Measurements from ENCODE around the gene AP3S2. TPM values are rescaled to one million over a fixed set of nuclear protein-coding genes. Genes with fewer than 3 reads are reported as not detected.
"Not testable (repeated sequence)": the region's sequence is repeated elsewhere in the genome, so short reads cannot be mapped to it uniquely, and the experiment has no call there.

The AP3S2 gene
- polyA plus RNA-seq, 3 donors = 30.8 to 41.2 (median 32.4) TPM

- Histone ChIP-seq H3K9me3 (replicated peaks in 1 of 2; ENCODE audit: control insufficient read depth in 1 of 2, insufficient read depth in 1 of 2, low read length in 2 of 2) (peaks cover 0 to 6% of the 10 kb centered on the region in 2 donors), H3K79me2 (ENCODE audit: insufficient read depth, low read length) (no peaks in the 10 kb centered on the region), H3K27ac (ENCODE audit: low read depth in 1 of 2, low read length in 2 of 2) (peak overlapping the region in 1 of 2 donors; percentile 3), H3K4me3 (replicated peaks in 1 of 3; ENCODE audit: low read depth in 2 of 3, low read length in 3 of 3) (no peak overlapping the region), H3K27me3 (ENCODE audit: control insufficient read depth in 2 of 2, insufficient read depth in 2 of 2, low read length in 2 of 2) (no peaks in the 10 kb centered on the region), H2AFZ (ENCODE audit: insufficient read depth, low read depth, low read length, poor library complexity, severe bottlenecking) (no peak overlapping the region), H3K9ac (ENCODE audit: insufficient read depth, low read length, poor library complexity, severe bottlenecking) (no peak overlapping the region), H4K20me1 (ENCODE audit: insufficient read depth, low read length) (peaks cover 54% of the 10 kb centered on the region), H3K4me2 (replicated peaks; ENCODE audit: extremely low read depth, low read length, poor library complexity, severe bottlenecking) (no peak overlapping the region), H3K36me3 (replicated peaks in 1 of 2; ENCODE audit: control insufficient read depth in 1 of 2, insufficient read depth in 2 of 2, low read length in 2 of 2) (peaks cover 40 to 52% of the 10 kb centered on the region in 2 donors), H3K4me1 (ENCODE audit: control insufficient read depth in 1 of 2, insufficient read depth in 2 of 2, low read length in 2 of 2) (peaks cover 27 to 39% of the 10 kb centered on the region in 2 donors)
- Mint-ChIP-seq H3K4me1 (peaks cover 32% of the 10 kb centered on the region), H3K9me3 (peaks cover 0 to 11% (median 7%) of the 10 kb centered on the region in 7 donors), H3K4me3 (no peak overlapping the region), H3K27me3 (ENCODE audit: low read depth in 3 of 3) (peaks cover 0 to 7% (median 0%) of the 10 kb centered on the region in 3 donors), H3K36me3 (peaks cover 35 to 51% of the 10 kb centered on the region in 2 donors), H3K27ac (peak overlapping the region in 4 of 7 donors; percentile 58 to 83 (median 69))
- 95% methylated on average over 12 of the region's 15 CpGs for WGBS (ENCODE audit: insufficient coverage)
- no peak for TF ChIP-seq CTCF (IDR thresholded peaks at IDR 0.05)
- intact Hi-C loops (cut with micrococcal nuclease) = loop anchor here in 1 of 2 donors (5.0 kb wide), 1 partner anchor 63 kb away; no protein-coding TSS in a partner anchor
- DNase-seq = peak in 1 of 3 donors; percentile 7
Observed at GRCh38 chr15:89783861-89784685, 109.7 kb downstream of the AP3S2 start.

- no peak overlapping the region for H3K4me3 ChIP-seq (replicated peaks in 1 of 3; ENCODE audit: low read depth in 2 of 3, low read length in 3 of 3)
- Mint-ChIP-seq H3K36me3 (peaks cover 32 to 43% of the 10 kb centered on the region in 2 donors), H3K4me1 (peaks cover 32% of the 10 kb centered on the region), H3K4me3 (no peak overlapping the region), H3K9me3 (peaks cover 0 to 6% (median 4%) of the 10 kb centered on the region in 7 donors), H3K27ac (peak overlapping the region; percentile 10 to 84 (median 68)), H3K27me3 (ENCODE audit: low read depth in 3 of 3) (peaks cover 0 to 7% (median 0%) of the 10 kb centered on the region in 3 donors)
- peaks cover 50% of the 10 kb centered on the region for H4K20me1 ChIP-seq (ENCODE audit: insufficient read depth, low read length)
- peaks cover 27 to 39% of the 10 kb centered on the region in 2 donors for H3K4me1 ChIP-seq (ENCODE audit: control insufficient read depth in 1 of 2, insufficient read depth in 2 of 2, low read length in 2 of 2)
- H2AFZ ChIP-seq (ENCODE audit: insufficient read depth, low read depth, low read length, poor library complexity, severe bottlenecking) = no peak overlapping the region
- DNase-seq = peak in 1 of 3 donors; percentile 8
- peak overlapping the region; percentile 3 to 21 for H3K27ac ChIP-seq (ENCODE audit: low read depth in 1 of 2, low read length in 2 of 2)
- H3K9me3 ChIP-seq (replicated peaks in 1 of 2; ENCODE audit: control insufficient read depth in 1 of 2, insufficient read depth in 1 of 2, low read length in 2 of 2) = no peaks in the 10 kb centered on the region
- H3K27me3 ChIP-seq (ENCODE audit: control insufficient read depth in 2 of 2, insufficient read depth in 2 of 2, low read length in 2 of 2) = no peaks in the 10 kb centered on the region
- intact Hi-C loops (cut with micrococcal nuclease) = loop anchor here in 1 of 2 donors (5.0 kb wide), 1 partner anchor 64 kb away; no protein-coding TSS in a partner anchor
- 93% methylated on average over 9 of the region's 14 CpGs for WGBS (ENCODE audit: insufficient coverage)
- no peak overlapping the region for H3K9ac ChIP-seq (ENCODE audit: insufficient read depth, low read length, poor library complexity, severe bottlenecking)
- peaks cover 33 to 44% of the 10 kb centered on the region in 2 donors for H3K36me3 ChIP-seq (replicated peaks in 1 of 2; ENCODE audit: control insufficient read depth in 1 of 2, insufficient read depth in 2 of 2, low read length in 2 of 2)
- H3K4me2 ChIP-seq (replicated peaks; ENCODE audit: extremely low read depth, low read length, poor library complexity, severe bottlenecking) = no peak overlapping the region
- no peak for TF ChIP-seq CTCF (IDR thresholded peaks at IDR 0.05)
- no peaks in the 10 kb centered on the region for H3K79me2 ChIP-seq (ENCODE audit: insufficient read depth, low read length)
Observed at GRCh38 chr15:89783111-89783860, 110.5 kb downstream of the AP3S2 start.

DNA sequence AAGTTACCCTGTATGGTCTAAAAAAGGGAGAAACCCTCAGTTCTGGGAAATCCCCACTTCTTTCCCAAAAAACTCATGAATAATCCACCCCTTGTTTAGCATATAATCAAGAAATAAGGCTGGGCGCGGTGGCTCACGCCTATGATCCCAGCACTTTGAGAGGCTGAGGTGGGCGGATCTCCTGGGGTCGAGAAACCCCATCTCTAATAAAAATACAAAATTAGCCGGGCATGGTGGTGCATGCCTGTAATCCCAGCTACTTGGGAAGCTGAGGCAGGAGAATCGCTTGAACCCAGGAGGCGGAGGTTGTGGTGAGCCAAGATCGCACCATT lies 111.2 kb downstream of the AP3S2 start:
- intact Hi-C loops (cut with micrococcal nuclease) = loop anchor here in 1 of 2 donors (5.0 kb wide), 1 partner anchor 65 kb away; no protein-coding TSS in a partner anchor
- 100% methylated on average over 3 of the region's 9 CpGs for WGBS (ENCODE audit: insufficient coverage)
- Histone ChIP-seq H4K20me1 (ENCODE audit: insufficient read depth, low read length) (peaks cover 43% of the 10 kb centered on the region), H3K36me3 (replicated peaks in 1 of 2; ENCODE audit: control insufficient read depth in 1 of 2, insufficient read depth in 2 of 2, low read length in 2 of 2) (peaks cover 26 to 37% of the 10 kb centered on the region in 2 donors), H3K27ac (ENCODE audit: low read depth in 1 of 2, low read length in 2 of 2) (peak overlapping the region in 1 of 2 donors; percentile 78), H3K4me1 (ENCODE audit: control insufficient read depth in 1 of 2, insufficient read depth in 2 of 2, low read length in 2 of 2) (peaks cover 27 to 39% of the 10 kb centered on the region in 2 donors)
- H3K4me3 Mint-ChIP-seq; H3K9me3 ChIP-seq (replicated peaks in 1 of 2; ENCODE audit: control insufficient read depth in 1 of 2, insufficient read depth in 1 of 2, low read length in 2 of 2); H3K9ac ChIP-seq (ENCODE audit: insufficient read depth, low read length, poor library complexity, severe bottlenecking); H3K4me3 ChIP-seq (replicated peaks in 1 of 3; ENCODE audit: low read depth in 2 of 3, low read length in 3 of 3); H3K79me2 ChIP-seq (ENCODE audit: insufficient read depth, low read length); H3K4me2 ChIP-seq (replicated peaks; ENCODE audit: extremely low read depth, low read length, poor library complexity, severe bottlenecking); H3K27me3 ChIP-seq (ENCODE audit: control insufficient read depth in 2 of 2, insufficient read depth in 2 of 2, low read length in 2 of 2); H2AFZ ChIP-seq (ENCODE audit: insufficient read depth, low read depth, low read length, poor library complexity, severe bottlenecking); H3K27me3 Mint-ChIP-seq (ENCODE audit: low read depth in 3 of 3); DNase-seq; H3K9me3 Mint-ChIP-seq: not testable (repeated sequence)
- H3K27ac Mint-ChIP-seq = peak overlapping the region in 6 of 7 donors; percentile 71 to 94 (median 88)
- peaks cover 32% of the 10 kb centered on the region for H3K4me1 Mint-ChIP-seq
- H3K36me3 Mint-ChIP-seq = peaks cover 25 to 36% of the 10 kb centered on the region in 2 donors
